Measurements from ENCODE around the gene SEC24B.
"Not testable (repeated sequence)": the region's sequence is repeated elsewhere in the genome, so short reads cannot be mapped to it uniquely, and the experiment has no call there.

Gene SEC24B

GRCh38 chr4:109453110-109453509, 19.5 kb downstream of the SEC24B start:
- not testable (repeated sequence) for H3K9me3 Mint-ChIP-seq, H3K4me3 Mint-ChIP-seq, H3K27ac Mint-ChIP-seq, H3K27me3 Mint-ChIP-seq
- H3K4me1 Mint-ChIP-seq: peaks cover 63% of the 10 kb centered on the region
- H3K36me3 Mint-ChIP-seq: peaks cover 40% of the 10 kb centered on the region

- H3K27me3 Mint-ChIP-seq: no peaks in the 10 kb centered on the region
- no peak overlapping the region for H3K4me3 Mint-ChIP-seq
- H3K4me1 Mint-ChIP-seq: peaks cover 52% of the 10 kb centered on the region
- H3K27ac Mint-ChIP-seq: no peak overlapping the region
- peaks cover 20% of the 10 kb centered on the region for H3K36me3 Mint-ChIP-seq
- H3K9me3 Mint-ChIP-seq: no peaks in the 10 kb centered on the region
Observed at GRCh38 chr4:109462297-109462696, 28.7 kb downstream of the SEC24B start.

GRCh38 chr4:109462802-109463201, 29.2 kb downstream of the SEC24B start:
- Mint-ChIP-seq H3K36me3 (peaks cover 17% of the 10 kb centered on the region), H3K4me1 (peaks cover 48% of the 10 kb centered on the region), H3K4me3 (no peak overlapping the region), H3K9me3 (no peaks in the 10 kb centered on the region), H3K27me3 (no peaks in the 10 kb centered on the region), H3K27ac (no peak overlapping the region)

- Mint-ChIP-seq H3K4me3 (no peak overlapping the region), H3K36me3 (peaks cover 20% of the 10 kb centered on the region), H3K4me1 (peaks cover 49% of the 10 kb centered on the region), H3K9me3 (no peaks in the 10 kb centered on the region), H3K27me3 (no peaks in the 10 kb centered on the region), H3K27ac (no peak overlapping the region)
Observed at GRCh38 chr4:109465069-109465468, 31.5 kb downstream of the SEC24B start.

GRCh38 chr4:109469915-109470314, 36.3 kb downstream of the SEC24B start:
- Mint-ChIP-seq H3K4me3 (no peak overlapping the region), H3K36me3 (peaks cover 19% of the 10 kb centered on the region), H3K4me1 (peaks cover 68% of the 10 kb centered on the region), H3K9me3 (no peaks in the 10 kb centered on the region), H3K27me3 (no peaks in the 10 kb centered on the region), H3K27ac (peak overlapping the region; percentile 35)

GRCh38 chr4:109472343-109472761, 38.7 kb downstream of the SEC24B start:
- Mint-ChIP-seq H3K9me3 (no peaks in the 10 kb centered on the region), H3K4me1 (peaks cover 71% of the 10 kb centered on the region), H3K36me3 (peaks cover 20% of the 10 kb centered on the region), H3K4me3 (no peak overlapping the region), H3K27me3 (no peaks in the 10 kb centered on the region), H3K27ac (no peak overlapping the region)

GRCh38 chr4:109473824-109474223, 40.2 kb downstream of the SEC24B start:
- Mint-ChIP-seq H3K27ac (peak overlapping the region; percentile 23), H3K9me3 (no peaks in the 10 kb centered on the region), H3K27me3 (no peaks in the 10 kb centered on the region), H3K4me1 (peaks cover 60% of the 10 kb centered on the region), H3K4me3 (no peak overlapping the region), H3K36me3 (peaks cover 16% of the 10 kb centered on the region)

- Mint-ChIP-seq H3K27ac (peak overlapping the region; percentile 17), H3K4me3 (no peak overlapping the region), H3K4me1 (peaks cover 50% of the 10 kb centered on the region), H3K27me3 (no peaks in the 10 kb centered on the region), H3K9me3 (no peaks in the 10 kb centered on the region), H3K36me3 (peaks cover 7% of the 10 kb centered on the region)
Observed at GRCh38 chr4:109486007-109486406, 52.4 kb downstream of the SEC24B start.

GRCh38 chr4:109494563-109494962, 60.9 kb downstream of the SEC24B start:
- no peaks in the 10 kb centered on the region for H3K27me3 Mint-ChIP-seq
- no peaks in the 10 kb centered on the region for H3K9me3 Mint-ChIP-seq
- peaks cover 8% of the 10 kb centered on the region for H3K4me1 Mint-ChIP-seq
- no peak overlapping the region for H3K4me3 Mint-ChIP-seq
- no peak overlapping the region for H3K27ac Mint-ChIP-seq
- H3K36me3 Mint-ChIP-seq: peaks cover 26% of the 10 kb centered on the region

GRCh38 chr4:109495514-109495913, 61.9 kb downstream of the SEC24B start:
- Mint-ChIP-seq H3K36me3 (peaks cover 26% of the 10 kb centered on the region), H3K27me3 (no peaks in the 10 kb centered on the region), H3K4me1 (peaks cover 3% of the 10 kb centered on the region), H3K9me3 (no peaks in the 10 kb centered on the region), H3K4me3 (no peak overlapping the region), H3K27ac (no peak overlapping the region)

- H3K27me3 Mint-ChIP-seq: no peaks in the 10 kb centered on the region
- no peak overlapping the region for H3K27ac Mint-ChIP-seq
- no peak overlapping the region for H3K4me3 Mint-ChIP-seq
- no peaks in the 10 kb centered on the region for H3K9me3 Mint-ChIP-seq
- H3K4me1 Mint-ChIP-seq: no peaks in the 10 kb centered on the region
- peaks cover 26% of the 10 kb centered on the region for H3K36me3 Mint-ChIP-seq
Observed at GRCh38 chr4:109496875-109497274, 63.3 kb downstream of the SEC24B start.

- H3K36me3 Mint-ChIP-seq: peaks cover 28% of the 10 kb centered on the region
- H3K4me1 Mint-ChIP-seq: no peaks in the 10 kb centered on the region
- H3K4me3 Mint-ChIP-seq: no peak overlapping the region
- H3K27ac Mint-ChIP-seq: no peak overlapping the region
- H3K9me3 Mint-ChIP-seq: no peaks in the 10 kb centered on the region
- no peaks in the 10 kb centered on the region for H3K27me3 Mint-ChIP-seq
Observed at GRCh38 chr4:109497511-109497910, 63.9 kb downstream of the SEC24B start.

GRCh38 chr4:109499513-109499912, 65.9 kb downstream of the SEC24B start:
- Mint-ChIP-seq H3K36me3 (peaks cover 29% of the 10 kb centered on the region), H3K27ac (no peak overlapping the region), H3K4me3 (no peak overlapping the region)

GRCh38 chr4:109506890-109507289, 73.3 kb downstream of the SEC24B start:
- no peaks in the 10 kb centered on the region for H3K27me3 Mint-ChIP-seq
- H3K27ac Mint-ChIP-seq: no peak overlapping the region
- no peaks in the 10 kb centered on the region for H3K9me3 Mint-ChIP-seq
- H3K4me1 Mint-ChIP-seq: no peaks in the 10 kb centered on the region
- H3K36me3 Mint-ChIP-seq: peaks cover 28% of the 10 kb centered on the region
- H3K4me3 Mint-ChIP-seq: no peak overlapping the region

More at GRCh38 chr4:109499513-109499912, 65.9 kb downstream of the SEC24B start:
- H3K9me3 Mint-ChIP-seq: no peaks in the 10 kb centered on the region
- no peaks in the 10 kb centered on the region for H3K27me3 Mint-ChIP-seq
- no peaks in the 10 kb centered on the region for H3K4me1 Mint-ChIP-seq

- Mint-ChIP-seq H3K36me3 (peaks cover 21% of the 10 kb centered on the region), H3K27me3 (no peaks in the 10 kb centered on the region), H3K27ac (no peak overlapping the region), H3K4me1 (no peaks in the 10 kb centered on the region), H3K9me3 (no peaks in the 10 kb centered on the region), H3K4me3 (no peak overlapping the region)
Observed at GRCh38 chr4:109510687-109511086, 77.1 kb downstream of the SEC24B start.

GRCh38 chr4:109511414-109511813, 77.8 kb downstream of the SEC24B start:
- Mint-ChIP-seq H3K27ac (no peak overlapping the region), H3K4me1 (no peaks in the 10 kb centered on the region), H3K4me3 (no peak overlapping the region), H3K36me3 (peaks cover 21% of the 10 kb centered on the region), H3K9me3 (no peaks in the 10 kb centered on the region), H3K27me3 (no peaks in the 10 kb centered on the region)

- H3K4me1 Mint-ChIP-seq, H3K9me3 Mint-ChIP-seq, H3K27ac Mint-ChIP-seq, H3K27me3 Mint-ChIP-seq, H3K4me3 Mint-ChIP-seq: not testable (repeated sequence)
- H3K36me3 Mint-ChIP-seq: peaks cover 25% of the 10 kb centered on the region
Observed at GRCh38 chr4:109513368-109513767, 79.8 kb downstream of the SEC24B start.
